IMR-90 (cell line): Measurements from ENCODE around the gene ADAMTSL2. TPM values are rescaled to one million over a fixed set of nuclear protein-coding genes. Genes with fewer than 3 reads are reported as not detected.

Source experiments
- ATAC-seq: fragments of 200-7000 bp; cut with Tn5 transposase; 2 replicates; pipeline ENCODE4 v1.9.1; 2020; ENCODE audit warnings: low read depth, mild to moderate bottlenecking, moderate library complexity
- BruUV-seq: library from RNA; stranded (reverse); fragments of 400-500 nt; replicated peaks from 2 replicates; lab custom pipeline; 2021; lab: Mats Ljungman, UMichigan
- CTCF ChIA-PET: fragments of 300-600 bp; formaldehyde crosslinking; extraction: SDS; loops from one replicate; lab custom pipeline; 2021; ENCODE audit warnings: antibody characterized with exemption; lab: Yijun Ruan, JAX
- POLR2A ChIA-PET: fragments of 300-600 bp; sonication (Branson Sonifier 250); formaldehyde crosslinking; loops from one replicate; lab custom pipeline; 2022; ENCODE audit warnings: antibody characterized with exemption; ENCODE audit not compliant: unreplicated experiment; lab: Charles Lee
- DNase-seq: peaks from one replicate; pipeline ENCODE4 v3.0.0; 2013
- H2AFZ ChIP-seq: replicated peaks from 2 replicates; pipeline ENCODE3; 2013; ENCODE audit warnings: low read length, mild to moderate bottlenecking; ENCODE audit not compliant: poor library complexity
- H2AK5ac ChIP-seq: 2 replicates; pipeline ENCODE4 v1.6.1; 2013; ENCODE audit warnings: low read depth, low read length, inconsistent platforms
- H2AK9ac ChIP-seq: replicated peaks from 2 replicates; pipeline ENCODE3; 2013; ENCODE audit warnings: mild to moderate bottlenecking, low read depth, low read length, moderate library complexity; ENCODE audit not compliant: poor library complexity
- H2BK120ac ChIP-seq: 2 replicates; pipeline ENCODE4 v1.6.1; 2013; ENCODE audit warnings: low read depth, low read length, inconsistent platforms
- H2BK15ac ChIP-seq: 3 replicates; pipeline ENCODE4 v1.6.1; 2013; ENCODE audit warnings: low read depth, low read length, inconsistent platforms
- H2BK20ac ChIP-seq: 2 replicates; pipeline ENCODE4 v1.6.1; 2013; ENCODE audit warnings: low read depth, mild to moderate bottlenecking, inconsistent platforms, low read length, moderate library complexity
- H2BK5ac ChIP-seq: 2 replicates; pipeline ENCODE4 v1.6.1; 2013; ENCODE audit warnings: mild to moderate bottlenecking, low read depth, low read length, inconsistent platforms; ENCODE audit not compliant: poor library complexity, severe bottlenecking
- H3K14ac ChIP-seq: replicated peaks from 2 replicates; pipeline ENCODE4 v1.6.1; 2013; ENCODE audit warnings: low read depth, low read length, inconsistent platforms
- H3K18ac ChIP-seq: 2 replicates; pipeline ENCODE4 v1.6.1; 2013; ENCODE audit warnings: low read depth, low read length, control low read depth
- H3K23ac ChIP-seq: 2 replicates; pipeline ENCODE4 v1.6.1; 2013; ENCODE audit warnings: low read depth, low read length, inconsistent platforms
- H3K27ac ChIP-seq: 2 replicates; pipeline ENCODE4 v1.5.1; 2013; ENCODE audit warnings: mild to moderate bottlenecking, control low read depth, low read length; ENCODE audit not compliant: insufficient read depth
- H3K27me3 ChIP-seq: 2 replicates; pipeline ENCODE4 v1.6.1; 2013; ENCODE audit warnings: low read length; ENCODE audit not compliant: control insufficient read depth, insufficient read depth
- H3K36me3 ChIP-seq: 2 replicates; pipeline ENCODE4 v1.6.1; 2013; ENCODE audit warnings: low read length, mixed read lengths; ENCODE audit not compliant: control insufficient read depth, insufficient read depth
- H3K4ac ChIP-seq: 2 replicates; pipeline ENCODE4 v1.6.1; 2013; ENCODE audit warnings: low read depth, low read length, inconsistent platforms
- H3K4me1 ChIP-seq: 2 replicates; pipeline ENCODE4 v1.6.1; 2013; ENCODE audit warnings: low read length, mixed read lengths; ENCODE audit not compliant: control insufficient read depth, insufficient read depth
- H3K4me2 ChIP-seq: 2 replicates; pipeline ENCODE4 v1.6.1; 2013; ENCODE audit warnings: low read depth, mild to moderate bottlenecking, control low read depth, low read length, moderate library complexity
- H3K4me3 ChIP-seq: 2 replicates; pipeline ENCODE4 v1.5.1; 2013; ENCODE audit warnings: low read depth, mild to moderate bottlenecking, control low read depth, low read length, moderate library complexity; ENCODE audit not compliant: insufficient read depth
- H3K56ac ChIP-seq: 2 replicates; pipeline ENCODE4 v1.6.1; 2013; ENCODE audit warnings: low read length, inconsistent platforms; ENCODE audit not compliant: insufficient read depth; ENCODE audit errors: extremely low read depth
- H3K79me1 ChIP-seq, 2 experiments: 2 replicates each; pipeline ENCODE4 v1.6.1; 2013; ENCODE audit warnings: low read length in 2 of 2, inconsistent platforms in 1 of 2, low read depth in 1 of 2
- H3K9ac ChIP-seq: 2 replicates; pipeline ENCODE4 v1.6.1; 2013; ENCODE audit warnings: low read depth, low read length, control low read depth
- H3K9me1 ChIP-seq: 2 replicates; pipeline ENCODE4 v1.6.1; 2013; ENCODE audit warnings: low read length, inconsistent platforms; ENCODE audit not compliant: insufficient read depth
- H3K9me3 ChIP-seq: 2 replicates; pipeline ENCODE4 v1.6.1; 2013; ENCODE audit warnings: low read length; ENCODE audit not compliant: control insufficient read depth, insufficient read depth
- H4K20me1 ChIP-seq: 2 replicates; pipeline ENCODE4 v1.6.1; 2013; ENCODE audit warnings: low read length, inconsistent platforms; ENCODE audit not compliant: insufficient read depth
- H4K5ac ChIP-seq: 2 replicates; pipeline ENCODE4 v1.6.1; 2013; ENCODE audit warnings: mild to moderate bottlenecking, low read depth, low read length, control low read depth
- H4K8ac ChIP-seq, 2 experiments: 2 replicates each; pipeline ENCODE4 v1.6.1; 2013; ENCODE audit warnings: low read depth in 2 of 2, low read length in 2 of 2, control low read depth in 1 of 2, inconsistent platforms in 1 of 2
- H4K91ac ChIP-seq: 2 replicates; pipeline ENCODE4 v1.6.1; 2013; ENCODE audit warnings: low read depth, low read length, inconsistent platforms; ENCODE audit not compliant: insufficient read depth
- BHLHE40 ChIP-seq: fragments of 150-350 bp; IDR thresholded peaks from 2 replicates; pipeline ENCODE4 v1.6.1; 2016; ENCODE audit warnings: mild to moderate bottlenecking, low read depth, low read length
- ELK1 ChIP-seq: fragments of 150-350 bp; IDR thresholded peaks from 2 replicates; pipeline ENCODE4 v1.6.1; 2016; ENCODE audit warnings: low read depth, mild to moderate bottlenecking, low read length, moderate library complexity, borderline replicate concordance
- MAZ ChIP-seq: IDR thresholded peaks from 2 replicates; pipeline ENCODE4 v1.6.1; 2012; ENCODE audit warnings: low read depth, mild to moderate bottlenecking, low read length, improper control_type of control experiment, moderate library complexity, borderline replicate concordance
- POLR2A ChIP-seq: IDR thresholded peaks from 2 replicates; pipeline ENCODE4 v1.6.1; 2012; ENCODE audit warnings: mild to moderate bottlenecking, low read depth, low read length
- RCOR1 ChIP-seq: IDR thresholded peaks from 2 replicates; pipeline ENCODE4 v1.6.1; 2012; ENCODE audit warnings: mild to moderate bottlenecking, low read length, improper control_type of control experiment; ENCODE audit not compliant: insufficient replicate concordance
- SMC3 ChIP-seq: fragments of 150-350 bp; IDR thresholded peaks from 2 replicates; pipeline ENCODE4 v1.6.1; 2016; ENCODE audit warnings: low read depth, mild to moderate bottlenecking, antibody characterized with exemption, low read length, moderate library complexity
- USF2 ChIP-seq: fragments of 150-350 bp; IDR thresholded peaks from 2 replicates; pipeline ENCODE4 v1.6.1; 2017; ENCODE audit warnings: mild to moderate bottlenecking, antibody characterized with exemption, low read length, low read depth
- WGBS, 2 experiments: methylation state at CpG; one replicate each; pipeline versions ENCODE4 v1.1.5 to v1.1.7; 2013; ENCODE audit warnings: missing lambda C conversion rate in 2 of 2; ENCODE audit not compliant: insufficient read length in 1 of 2; ENCODE audit errors: extremely low coverage in 2 of 2; 5-methylcytosine and 5-hydroxymethylcytosine counted together
- dilution Hi-C: fragments of 300-500 bp; cut with HindIII; formaldehyde crosslinking; loops from one replicate; pipeline ENCODE4 v1.14.3; 2018; ENCODE audit warnings: low sequenced_read_pairs; ENCODE audit not compliant: unreplicated experiment
- in situ Hi-C: fragments of 300-500 bp; cut with MboI; formaldehyde crosslinking; loops from 3 replicates; pipeline ENCODE4 v1.14.3; 2019; ENCODE audit warnings: low sequenced_read_pairs, inconsistent platforms, mixed read lengths
- intact Hi-C: fragments of 100-400 bp; cut with micrococcal nuclease; formaldehyde crosslinking; loops from 2 replicates; pipeline ENCODE4 v1.10.0; 2022
- polyA plus RNA-seq, 3 experiments: library from polyadenylated mRNA; depleted of rRNA; stranded (reverse); fragments of >200 nt; gene quantifications; 2 replicates each; pipeline ENCODE4 v1.2.3, GENCODE V29; 2012; ENCODE audit warnings: low replicate concordance in 1 of 3
- total RNA-seq: library from RNA; depleted of rRNA; stranded (reverse); fragments of >200 nt; gene quantifications from 2 replicates; pipeline ENCODE4 v1.2.3, GENCODE V29; 2012

The ADAMTSL2 gene
- total and polyA plus RNA-seq, 2 of the 4 experiments (the other 2 are of a cell fraction) = not detected

- Histone ChIP-seq H3K4me3 (no peak overlapping the region), H3K4me2 (no peak overlapping the region), H2BK15ac (no peak overlapping the region), H3K14ac (no peak overlapping the region), H4K20me1 (no peaks in the 10 kb centered on the region), H3K9me3 (no peaks in the 10 kb centered on the region), H4K8ac (no peak overlapping the region), H4K5ac (no peak overlapping the region), H3K27ac (no peak overlapping the region), H3K27me3 (peaks cover 34% of the 10 kb centered on the region), H2BK20ac (no peak overlapping the region), H3K79me1 (no peaks in the 10 kb centered on the region), H3K9me1 (no peaks in the 10 kb centered on the region), H3K4ac (no peak overlapping the region), H3K36me3 (no peaks in the 10 kb centered on the region), H4K91ac (no peak overlapping the region), H3K4me1 (peaks cover 6% of the 10 kb centered on the region; the same call in 1 of the 2 replicates), H2BK120ac (no peak overlapping the region), H2AK5ac (no peak overlapping the region), H2AK9ac (no peak overlapping the region), H3K9ac (no peak overlapping the region), H3K23ac (no peak overlapping the region), H2AFZ (no peak overlapping the region), H2BK5ac (no peak overlapping the region), H3K18ac (no peak overlapping the region), H3K56ac (no peak overlapping the region)
- POLR2A ChIA-PET = no interaction called here
- CTCF ChIA-PET = no interaction called here
- in situ Hi-C loops (no loop called here), intact Hi-C loops (no loop called here), dilution Hi-C loops (no loop called here)
- TF ChIP-seq USF2 (no peak), MAZ (no peak), ELK1 (no peak), RCOR1 (no peak), POLR2A (no peak), SMC3 (no peak), BHLHE40 (no peak)
- WGBS, 2 experiments = 86% methylated on average over 1 of the region's 14 CpGs; no CpG with 5 or more reads in 1 of the 2 experiments
- DNase-seq = no peak
- no peak for ATAC-seq
- BruUV-seq = no TSS peak
Observed at GRCh38 chr9:133566382-133566781, 31.9 kb downstream of the ADAMTSL2 start.
